Measurements from ENCODE around the gene PRELID1. TPM values are rescaled to one million over a fixed set of nuclear protein-coding genes. Genes with fewer than 3 reads are reported as not detected.
A peak's percentile ranks its signal among the peaks of the same experiment; 100 is the strongest.
"Not testable (repeated sequence)": the region's sequence is repeated elsewhere in the genome, so short reads cannot be mapped to it uniquely, and the experiment has no call there.

The PRELID1 gene
- 100 to 1,000 TPM; 162 to 227 (median 176) TPM for polyA plus RNA-seq (ENCODE audit: low read depth in 6 of 6)

GRCh38 chr5:177303121-177303924, at the start of gene PRELID1, which contains the start of gene RAB24:
PRELID1 (plus strand) TSS chr5:177303799; CDS start chr5:177303986, 187 bp downstream.
RAB24 (minus strand) TSS chr5:177303719; CDS start chr5:177303288, 431 bp downstream.
- Mint-ChIP-seq H3K9me3 (no peaks in the 10 kb centered on the region), H3K4me3 (peak within 1 kb of the TSS; percentile 90 to 97 (median 94)), H3K36me3 (peaks cover 0 to 9% of the 10 kb centered on the region in 2 donors), H3K4me1 (peaks cover 45 to 75% (median 74%) of the 10 kb centered on the region in 3 donors), H3K27me3 (no peaks in the 10 kb centered on the region), H3K27ac (peak within 1 kb of the TSS; percentile 79 to 92 (median 85))
- peak; percentile 88 for DNase-seq
- peak; percentile 60 to 64 for ATAC-seq (ENCODE audit: low read depth in 2 of 2)

- ATAC-seq (ENCODE audit: low read depth in 2 of 2) = no peak
- Mint-ChIP-seq H3K4me1 (no peaks in the 10 kb centered on the region), H3K4me3 (no peak overlapping the region), H3K9me3 (no peaks in the 10 kb centered on the region), H3K36me3 (peaks cover 8 to 14% of the 10 kb centered on the region in 2 donors), H3K27me3 (no peaks in the 10 kb centered on the region), H3K27ac (peak overlapping the region in 2 of 6 donors; percentile 57 to 78)
- DNase-seq = no peak
Observed at GRCh38 chr5:177256296-177256695, 47.3 kb upstream of the PRELID1 start.

GRCh38 chr5:177258711-177259110, 44.9 kb upstream of the PRELID1 start:
- peaks cover 0 to 12% of the 10 kb centered on the region in 2 donors for H3K36me3 Mint-ChIP-seq
- peak overlapping the region in 2 of 6 donors; percentile 44 to 87 for H3K27ac Mint-ChIP-seq
- H3K27me3 Mint-ChIP-seq; H3K9me3 Mint-ChIP-seq; ATAC-seq (ENCODE audit: low read depth in 2 of 2); H3K4me1 Mint-ChIP-seq; H3K4me3 Mint-ChIP-seq; DNase-seq: not testable (repeated sequence)

- peaks cover 0 to 11% of the 10 kb centered on the region in 2 donors for H3K36me3 Mint-ChIP-seq
- no peak overlapping the region for H3K27ac Mint-ChIP-seq
- no peaks in the 10 kb centered on the region for H3K9me3 Mint-ChIP-seq
Observed at GRCh38 chr5:177260961-177261360, 42.6 kb upstream of the PRELID1 start.

GRCh38 chr5:177261510-177261909, 42.1 kb upstream of the PRELID1 start:
- no peak overlapping the region for H3K4me3 Mint-ChIP-seq

More at GRCh38 chr5:177260961-177261360, 42.6 kb upstream of the PRELID1 start:
- ATAC-seq (ENCODE audit: low read depth in 2 of 2) = no peak
- no peak for DNase-seq
- H3K27me3 Mint-ChIP-seq = no peaks in the 10 kb centered on the region
- no peaks in the 10 kb centered on the region for H3K4me1 Mint-ChIP-seq
- H3K4me3 Mint-ChIP-seq = no peak overlapping the region

GRCh38 chr5:177264178-177264577, 39.4 kb upstream of the PRELID1 start:
- Mint-ChIP-seq H3K4me3 (no peak overlapping the region), H3K4me1 (no peaks in the 10 kb centered on the region), H3K27ac (no peak overlapping the region), H3K9me3 (no peaks in the 10 kb centered on the region), H3K27me3 (no peaks in the 10 kb centered on the region), H3K36me3 (peaks cover 8 to 17% of the 10 kb centered on the region in 2 donors)
- no peak for ATAC-seq (ENCODE audit: low read depth in 2 of 2)
- DNase-seq = no peak

More at GRCh38 chr5:177261510-177261909, 42.1 kb upstream of the PRELID1 start:
- no peaks in the 10 kb centered on the region for H3K4me1 Mint-ChIP-seq
- DNase-seq (no peak), ATAC-seq (ENCODE audit: low read depth in 2 of 2) (no peak)
- no peak overlapping the region for H3K27ac Mint-ChIP-seq
- H3K36me3 Mint-ChIP-seq = peaks cover 0 to 16% of the 10 kb centered on the region in 2 donors
- H3K9me3 Mint-ChIP-seq = no peaks in the 10 kb centered on the region
- no peaks in the 10 kb centered on the region for H3K27me3 Mint-ChIP-seq

- Mint-ChIP-seq H3K27ac (peak overlapping the region in 2 of 6 donors; percentile 27 to 36), H3K4me3 (no peak overlapping the region), H3K9me3 (no peaks in the 10 kb centered on the region), H3K27me3 (no peaks in the 10 kb centered on the region), H3K4me1 (peaks cover 0 to 1% (median 0%) of the 10 kb centered on the region in 3 donors), H3K36me3 (peaks cover 14 to 19% of the 10 kb centered on the region in 2 donors)
- DNase-seq (no peak), ATAC-seq (ENCODE audit: low read depth in 2 of 2) (no peak)
Observed at GRCh38 chr5:177265395-177265794, 38.2 kb upstream of the PRELID1 start.

- H3K27ac Mint-ChIP-seq = peak overlapping the region in 2 of 6 donors; percentile 28 to 30
- H3K36me3 Mint-ChIP-seq = peaks cover 31 to 35% of the 10 kb centered on the region in 2 donors
- no peak for DNase-seq
- no peak for ATAC-seq (ENCODE audit: low read depth in 2 of 2)
- no peak overlapping the region for H3K4me3 Mint-ChIP-seq
- no peaks in the 10 kb centered on the region for H3K9me3 Mint-ChIP-seq
- H3K27me3 Mint-ChIP-seq = no peaks in the 10 kb centered on the region
- H3K4me1 Mint-ChIP-seq = peaks cover 0 to 4% (median 0%) of the 10 kb centered on the region in 3 donors
Observed at GRCh38 chr5:177269232-177269895, 34.2 kb upstream of the PRELID1 start.

- Mint-ChIP-seq H3K4me3 (no peak overlapping the region), H3K36me3 (peaks cover 33 to 35% of the 10 kb centered on the region in 2 donors), H3K27ac (peak overlapping the region in 1 of 6 donors; percentile 7), H3K4me1 (peaks cover 0 to 4% (median 0%) of the 10 kb centered on the region in 3 donors), H3K27me3 (no peaks in the 10 kb centered on the region), H3K9me3 (no peaks in the 10 kb centered on the region)
- DNase-seq (no peak), ATAC-seq (ENCODE audit: low read depth in 2 of 2) (no peak)
Observed at GRCh38 chr5:177269976-177270375, 33.6 kb upstream of the PRELID1 start.

- no peak for ATAC-seq (ENCODE audit: low read depth in 2 of 2)
- H3K36me3 Mint-ChIP-seq = peaks cover 35 to 36% of the 10 kb centered on the region in 2 donors
- H3K27me3 Mint-ChIP-seq = no peaks in the 10 kb centered on the region
- no peak overlapping the region for H3K27ac Mint-ChIP-seq
- H3K9me3 Mint-ChIP-seq = no peaks in the 10 kb centered on the region
- H3K4me1 Mint-ChIP-seq = peaks cover 0 to 4% (median 0%) of the 10 kb centered on the region in 3 donors
- no peak overlapping the region for H3K4me3 Mint-ChIP-seq
- DNase-seq = no peak
Observed at GRCh38 chr5:177270653-177271052, 32.9 kb upstream of the PRELID1 start.

GRCh38 chr5:177271113-177271512, 32.5 kb upstream of the PRELID1 start:
- Mint-ChIP-seq H3K4me1 (peaks cover 0 to 4% (median 0%) of the 10 kb centered on the region in 3 donors), H3K27me3 (no peaks in the 10 kb centered on the region), H3K4me3 (no peak overlapping the region), H3K27ac (no peak overlapping the region), H3K9me3 (no peaks in the 10 kb centered on the region), H3K36me3 (peaks cover 34 to 35% of the 10 kb centered on the region in 2 donors)
- DNase-seq (no peak), ATAC-seq (ENCODE audit: low read depth in 2 of 2) (no peak)

- peaks cover 27 to 42% of the 10 kb centered on the region in 2 donors for H3K36me3 Mint-ChIP-seq
- H3K27me3 Mint-ChIP-seq = no peaks in the 10 kb centered on the region
- H3K27ac Mint-ChIP-seq = no peak overlapping the region
- H3K4me1 Mint-ChIP-seq = peaks cover 0 to 2% (median 0%) of the 10 kb centered on the region in 3 donors
- H3K9me3 Mint-ChIP-seq = no peaks in the 10 kb centered on the region
- no peak for DNase-seq
- no peak for ATAC-seq (ENCODE audit: low read depth in 2 of 2)
- no peak overlapping the region for H3K4me3 Mint-ChIP-seq
Observed at GRCh38 chr5:177275883-177276282, 27.7 kb upstream of the PRELID1 start.

- no peaks in the 10 kb centered on the region for H3K9me3 Mint-ChIP-seq
- H3K36me3 Mint-ChIP-seq = peaks cover 29 to 45% of the 10 kb centered on the region in 2 donors
- peak overlapping the region in 1 of 6 donors; percentile 33 for H3K27ac Mint-ChIP-seq
- no peak overlapping the region for H3K4me3 Mint-ChIP-seq
- DNase-seq (no peak), ATAC-seq (ENCODE audit: low read depth in 2 of 2) (no peak)
- H3K27me3 Mint-ChIP-seq = no peaks in the 10 kb centered on the region
- peaks cover 0 to 2% (median 0%) of the 10 kb centered on the region in 3 donors for H3K4me1 Mint-ChIP-seq
Observed at GRCh38 chr5:177276886-177277285, 26.7 kb upstream of the PRELID1 start.

All from naive B cell (primary cell).